H9 (cell line): ENCODE results near the gene NRXN3. TPM values are rescaled to one million over a fixed set of nuclear protein-coding genes. Genes with fewer than 3 reads are reported as not detected.

ENCODE experiments used
- DNase-seq: peaks from one replicate; pipeline ENCODE4 v3.0.0-alpha.2; 2017
- H2AFZ ChIP-seq: one replicate; pipeline ENCODE4 v1.6.1; 2013; ENCODE audit warnings: mild to moderate bottlenecking, low read length, control low read depth, moderate library complexity
- H2AK5ac ChIP-seq: 2 replicates; pipeline ENCODE4 v1.6.1; 2013; ENCODE audit warnings: low read length, control low read depth, mixed read lengths; ENCODE audit not compliant: insufficient read length
- H2BK120ac ChIP-seq: one replicate; pipeline ENCODE4 v1.6.1; 2013; ENCODE audit warnings: low read depth, mild to moderate bottlenecking, low read length, control low read depth, inconsistent platforms; ENCODE audit not compliant: poor library complexity, severe bottlenecking
- H2BK12ac ChIP-seq: 2 replicates; pipeline ENCODE4 v1.6.1; 2013; ENCODE audit warnings: low read length, control low read depth, mixed read lengths, low read depth; ENCODE audit not compliant: insufficient read length
- H2BK15ac ChIP-seq: 2 replicates; pipeline ENCODE4 v1.6.1; 2013; ENCODE audit warnings: low read depth, low read length, control low read depth
- H2BK20ac ChIP-seq: one replicate; pipeline ENCODE4 v1.6.1; 2013; ENCODE audit warnings: low read depth, mild to moderate bottlenecking, low read length, control low read depth, inconsistent platforms; ENCODE audit not compliant: poor library complexity, severe bottlenecking
- H2BK5ac ChIP-seq: 2 replicates; pipeline ENCODE4 v1.6.1; 2013; ENCODE audit warnings: low read length, control low read depth, mixed read lengths; ENCODE audit not compliant: insufficient read length
- H3K14ac ChIP-seq: 2 replicates; pipeline ENCODE4 v1.6.1; 2013; ENCODE audit warnings: low read length, control low read depth; ENCODE audit not compliant: insufficient read depth
- H3K18ac ChIP-seq: 2 replicates; pipeline ENCODE4 v1.6.1; 2013; ENCODE audit warnings: low read depth, mild to moderate bottlenecking, mixed read lengths, low read length, control low read depth; ENCODE audit not compliant: insufficient read length
- H3K23ac ChIP-seq: 2 replicates; pipeline ENCODE4 v1.6.1; 2013; ENCODE audit warnings: low read length, control low read depth, mixed read lengths, low read depth; ENCODE audit not compliant: insufficient read length
- H3K23me2 ChIP-seq: 2 replicates; pipeline ENCODE4 v1.6.1; 2013; ENCODE audit warnings: low read depth, mild to moderate bottlenecking, mixed read lengths, low read length, control low read depth; ENCODE audit not compliant: insufficient read length, poor library complexity, severe bottlenecking
- H3K27ac ChIP-seq: 2 replicates; pipeline ENCODE4 v1.5.1; 2013; ENCODE audit warnings: low read length, control low read depth, mixed read lengths, low read depth; ENCODE audit not compliant: insufficient read length
- H3K27me3 ChIP-seq: 2 replicates; pipeline ENCODE4 v1.6.1; 2013; ENCODE audit warnings: low read length, control low read depth, inconsistent platforms; ENCODE audit not compliant: insufficient read depth
- H3K4ac ChIP-seq: 2 replicates; pipeline ENCODE4 v1.6.1; 2013; ENCODE audit warnings: low read depth, mild to moderate bottlenecking, control low read depth, inconsistent platforms, low read length, moderate library complexity
- H3K4me1 ChIP-seq: 2 replicates; pipeline ENCODE4 v1.6.1; 2013; ENCODE audit warnings: low read length, control low read depth, inconsistent platforms; ENCODE audit not compliant: insufficient read depth
- H3K4me2 ChIP-seq: 2 replicates; pipeline ENCODE4 v1.6.1; 2013; ENCODE audit warnings: low read length, control low read depth, mixed read lengths; ENCODE audit not compliant: insufficient read length, insufficient read depth
- H3K56ac ChIP-seq: 2 replicates; pipeline ENCODE4 v1.6.1; 2013; ENCODE audit warnings: low read depth, mild to moderate bottlenecking, mixed read lengths, low read length, control low read depth; ENCODE audit not compliant: insufficient read length
- H3K79me1 ChIP-seq: 2 replicates; pipeline ENCODE4 v1.6.1; 2013; ENCODE audit warnings: low read depth, mild to moderate bottlenecking, moderate library complexity, low read length, control low read depth, inconsistent platforms; ENCODE audit not compliant: insufficient read depth, poor library complexity, severe bottlenecking
- H3K79me2 ChIP-seq: 2 replicates; pipeline ENCODE4 v1.6.1; 2013; ENCODE audit warnings: low read length, control low read depth, inconsistent platforms; ENCODE audit not compliant: insufficient read depth
- H3K9ac ChIP-seq: 2 replicates; pipeline ENCODE4 v1.6.1; 2013; ENCODE audit warnings: low read length, control low read depth, mixed read lengths; ENCODE audit not compliant: insufficient read length; ENCODE audit errors: extremely low read depth
- H3K9me3 ChIP-seq: one replicate; pipeline ENCODE4 v1.6.1; 2013; ENCODE audit warnings: low read depth, low read length, inconsistent platforms; ENCODE audit not compliant: control insufficient read depth
- H3T11ph ChIP-seq: one replicate; pipeline ENCODE4 v1.6.1; 2013; ENCODE audit warnings: mild to moderate bottlenecking, low read length, control low read depth, inconsistent platforms
- H4K20me1 ChIP-seq: one replicate; pipeline ENCODE4 v1.6.1; 2013; ENCODE audit not compliant: control insufficient read depth, insufficient read length, insufficient read depth
- H4K5ac ChIP-seq: 2 replicates; pipeline ENCODE4 v1.6.1; 2013; ENCODE audit warnings: low read depth, mild to moderate bottlenecking, mixed read lengths, low read length, control low read depth; ENCODE audit not compliant: insufficient read length
- H4K8ac ChIP-seq: replicated peaks from 2 replicates; pipeline ENCODE4 v1.6.1; 2013; ENCODE audit warnings: low read length, control low read depth, mixed read lengths, low read depth; ENCODE audit not compliant: insufficient read length
- H4K91ac ChIP-seq: 2 replicates; pipeline ENCODE4 v1.6.1; 2013; ENCODE audit warnings: low read depth, mild to moderate bottlenecking, moderate library complexity, mixed read lengths, low read length, control low read depth; ENCODE audit not compliant: insufficient read length
- H3K27ac Mint-ChIP-seq, 3 experiments: 2 replicates in 2 of 3; 3 replicates in 1 of 3; pipeline ENCODE4 v1.8.0; 2020 to 2021; ENCODE audit warnings: mixed read lengths in 3 of 3, mild to moderate bottlenecking in 1 of 3, moderate library complexity in 1 of 3
- H3K27me3 Mint-ChIP-seq: 2 replicates; pipeline ENCODE4 v1.8.0; 2021; ENCODE audit warnings: low read depth, mild to moderate bottlenecking, moderate library complexity, mixed read lengths
- H3K36me3 Mint-ChIP-seq, 3 experiments: 2 replicates in 2 of 3; 3 replicates in 1 of 3; pipeline ENCODE4 v1.8.0; 2020 to 2021; ENCODE audit warnings: low read depth in 3 of 3, mixed read lengths in 3 of 3; ENCODE audit not compliant: insufficient read depth in 1 of 3
- H3K4me1 Mint-ChIP-seq, 2 experiments: 2 replicates each; pipeline ENCODE4 v1.8.0; 2020; ENCODE audit warnings: mixed read lengths in 2 of 2
- H3K4me3 Mint-ChIP-seq, 2 experiments: 2 replicates in 1 of 2; 3 replicates in 1 of 2; pipeline ENCODE4 v1.8.0; 2020 to 2021; ENCODE audit warnings: mild to moderate bottlenecking in 2 of 2, mixed read lengths in 2 of 2, moderate library complexity in 1 of 2
- H3K9me3 Mint-ChIP-seq, 2 experiments: 2 replicates in 1 of 2; 3 replicates in 1 of 2; pipeline ENCODE4 v1.8.0; 2020; ENCODE audit warnings: mild to moderate bottlenecking in 2 of 2, mixed read lengths in 2 of 2, moderate library complexity in 1 of 2
- CTCF ChIP-seq: fragments of 200-600 bp; sonication (generic); conservative IDR thresholded peaks from 3 replicates; pipeline ENCODE4 v1.8.0; 2021; ENCODE audit warnings: antibody characterized with exemption, mild to moderate bottlenecking
- total RNA-seq: library from RNA; stranded (reverse); gene quantifications from 2 replicates; pipeline ENCODE4 v1.2.1, GENCODE V29; 2021

NRXN3 gene
- total RNA-seq, 1 experiment from 2014 or later = 1.8 TPM

GRCh38 chr14:78367355-78367754, 197.2 kb downstream of the NRXN3 start:
- H3K4me1 ChIP-seq = peaks cover 7% of the 10 kb centered on the region
- Mint-ChIP-seq H3K9me3 (peaks cover 20 to 21% of the 10 kb centered on the region in 2 experiments), H3K4me1 (peaks cover 16 to 22% of the 10 kb centered on the region in 2 experiments), H3K36me3 (peaks cover 8 to 22% (median 18%) of the 10 kb centered on the region in 3 experiments), H3K27me3 (no peaks in the 10 kb centered on the region; the same call in 1 of the 2 replicates), H3K27ac (peak overlapping the region in 1 of 3 experiments; percentile 92; a peak in 4 of 7 replicates), H3K4me3 (no peak overlapping the region)
- no peaks in the 10 kb centered on the region for H3K27me3 ChIP-seq
- H3K4ac ChIP-seq = no peak overlapping the region
- H4K8ac ChIP-seq = no peak overlapping the region
- no peaks in the 10 kb centered on the region for H3K79me2 ChIP-seq
- H3K56ac ChIP-seq = no peak overlapping the region
- H4K20me1 ChIP-seq = no peaks in the 10 kb centered on the region
- DNase-seq = no peak
- no peak overlapping the region for H4K5ac ChIP-seq
- no peak overlapping the region for H3T11ph ChIP-seq
- H4K91ac ChIP-seq = no peak overlapping the region
- no peak overlapping the region for H2BK5ac ChIP-seq
- H3K27ac ChIP-seq = no peak overlapping the region
- no peaks in the 10 kb centered on the region for H3K23me2 ChIP-seq
- no peak overlapping the region for H3K23ac ChIP-seq
- H2AK5ac ChIP-seq = no peak overlapping the region
- no peak overlapping the region for H2BK15ac ChIP-seq
- no peak overlapping the region for H3K9ac ChIP-seq
- no peaks in the 10 kb centered on the region for H3K9me3 ChIP-seq
- H3K79me1 ChIP-seq = no peaks in the 10 kb centered on the region
- H2BK20ac ChIP-seq = no peak overlapping the region
- no peak overlapping the region; the same call in 1 of the 2 replicates for H3K14ac ChIP-seq
- no peak overlapping the region for H3K18ac ChIP-seq
- H2BK12ac ChIP-seq = no peak overlapping the region
- no peak overlapping the region for H2BK120ac ChIP-seq
- no peak for TF ChIP-seq CTCF
- no peak overlapping the region for H2AFZ ChIP-seq
- H3K4me2 ChIP-seq = no peak overlapping the region
